ENCODE measurements around the gene MED13L.

DNA sequence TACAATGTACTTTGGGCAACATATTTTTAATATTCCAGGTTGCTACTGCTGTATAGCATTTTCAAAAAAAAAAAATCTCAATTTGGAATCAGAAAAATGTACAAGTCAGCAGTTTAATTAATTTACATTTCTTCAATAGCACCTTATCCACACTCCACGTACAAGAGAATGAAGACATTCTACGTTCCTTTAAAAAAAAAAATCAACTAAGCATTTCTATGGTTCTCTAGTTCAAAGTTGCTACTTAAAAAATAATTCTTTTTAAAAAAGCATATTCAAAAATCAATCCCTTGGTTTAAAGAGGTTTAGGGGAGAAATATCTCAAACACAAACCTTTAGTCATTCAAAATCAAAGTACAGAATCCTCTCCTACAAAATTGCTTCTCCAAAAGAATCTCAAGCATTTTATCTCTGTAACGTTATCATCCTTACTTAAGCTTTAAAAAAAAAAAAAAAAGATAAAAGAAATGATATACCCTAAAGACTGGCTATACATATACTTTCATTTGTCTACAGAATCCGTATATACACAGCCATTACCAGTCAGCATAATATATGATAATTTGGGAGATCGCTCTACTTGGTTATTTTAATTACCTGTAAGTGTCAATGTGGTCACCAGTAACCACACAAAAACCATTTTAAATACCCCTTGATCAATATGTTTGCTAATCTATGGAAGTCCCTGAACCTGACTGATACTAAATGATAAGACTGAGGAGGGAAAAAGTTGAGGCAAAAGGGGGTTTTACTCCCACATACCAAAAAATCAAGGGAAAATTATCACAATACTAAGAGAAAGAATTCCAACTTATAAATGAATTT, 2.7 kb downstream of the MED13L start:
- TF ChIP-seq, protein P1, sequence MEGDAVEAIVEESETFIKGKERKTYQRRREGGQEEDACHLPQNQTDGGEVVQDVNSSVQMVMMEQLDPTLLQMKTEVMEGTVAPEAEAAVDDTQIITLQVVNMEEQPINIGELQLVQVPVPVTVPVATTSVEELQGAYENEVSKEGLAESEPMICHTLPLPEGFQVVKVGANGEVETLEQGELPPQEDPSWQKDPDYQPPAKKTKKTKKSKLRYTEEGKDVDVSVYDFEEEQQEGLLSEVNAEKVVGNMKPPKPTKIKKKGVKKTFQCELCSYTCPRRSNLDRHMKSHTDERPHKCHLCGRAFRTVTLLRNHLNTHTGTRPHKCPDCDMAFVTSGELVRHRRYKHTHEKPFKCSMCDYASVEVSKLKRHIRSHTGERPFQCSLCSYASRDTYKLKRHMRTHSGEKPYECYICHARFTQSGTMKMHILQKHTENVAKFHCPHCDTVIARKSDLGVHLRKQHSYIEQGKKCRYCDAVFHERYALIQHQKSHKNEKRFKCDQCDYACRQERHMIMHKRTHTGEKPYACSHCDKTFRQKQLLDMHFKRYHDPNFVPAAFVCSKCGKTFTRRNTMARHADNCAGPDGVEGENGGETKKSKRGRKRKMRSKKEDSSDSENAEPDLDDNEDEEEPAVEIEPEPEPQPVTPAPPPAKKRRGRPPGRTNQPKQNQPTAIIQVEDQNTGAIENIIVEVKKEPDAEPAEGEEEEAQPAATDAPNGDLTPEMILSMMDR (IDR thresholded peaks at IDR 0.05) = no peak
- no peak for TF ChIP-seq POLR2AphosphoS5 (IDR thresholded peaks at IDR 0.05)
- no peak for TF ChIP-seq EP300 (IDR thresholded peaks at IDR 0.05)
- TF ChIP-seq POLR2A (IDR thresholded peaks at IDR 0.05) = no peak
